ENCODE results near the gene SOCS7.

SOCS7 gene

DNA sequence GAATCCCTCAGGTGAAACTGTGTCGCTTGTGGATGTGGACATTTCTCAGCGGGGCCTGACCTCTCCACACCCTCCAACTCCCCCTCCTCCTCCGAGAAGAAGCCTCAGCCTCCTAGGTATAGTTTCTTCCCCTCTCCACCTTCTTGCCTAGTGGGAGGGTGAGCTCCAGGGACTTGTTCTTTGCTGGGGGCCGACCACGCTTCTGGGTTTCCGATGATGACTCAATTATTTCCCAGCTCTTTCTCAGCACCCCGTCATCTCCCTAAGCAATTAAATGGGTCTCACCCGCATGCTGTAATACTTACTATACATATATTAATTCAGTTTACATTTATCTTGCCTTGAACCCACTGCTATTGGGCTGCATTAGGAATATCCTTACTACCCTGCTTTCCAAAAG lies 13.1 kb downstream of the SOCS7 start:
- DNase-seq (ENCODE audit: low read depth) = no peak

GRCh38 chr17:38369124-38369886 lies 17.7 kb downstream of the SOCS7 start:
- no peak for DNase-seq (ENCODE audit: low read depth)

GRCh38 chr17:38379448-38379847 lies 27.8 kb downstream of the SOCS7 start:
- no peak for DNase-seq (ENCODE audit: low read depth)

DNA sequence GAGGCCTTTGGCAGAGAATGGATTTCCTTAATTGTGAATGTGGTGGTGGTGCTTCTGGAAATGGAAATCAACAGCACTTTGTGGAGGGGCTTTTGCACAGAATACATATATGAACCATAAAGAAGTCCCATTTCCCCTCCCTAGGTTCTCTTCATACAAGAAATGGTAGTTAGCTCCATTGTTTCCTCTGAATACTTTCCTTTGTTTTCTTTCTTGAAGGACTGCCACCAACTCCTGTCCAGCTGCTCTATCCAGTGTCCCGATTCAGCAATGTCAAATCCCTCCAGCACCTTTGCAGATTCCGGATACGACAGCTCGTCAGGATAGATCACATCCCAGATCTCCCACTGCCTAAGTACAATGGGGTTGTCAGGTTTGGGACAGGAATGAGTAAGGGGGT lies 43.4 kb downstream of the SOCS7 start:
- DNase-seq (ENCODE audit: low read depth) = no peak

DNA sequence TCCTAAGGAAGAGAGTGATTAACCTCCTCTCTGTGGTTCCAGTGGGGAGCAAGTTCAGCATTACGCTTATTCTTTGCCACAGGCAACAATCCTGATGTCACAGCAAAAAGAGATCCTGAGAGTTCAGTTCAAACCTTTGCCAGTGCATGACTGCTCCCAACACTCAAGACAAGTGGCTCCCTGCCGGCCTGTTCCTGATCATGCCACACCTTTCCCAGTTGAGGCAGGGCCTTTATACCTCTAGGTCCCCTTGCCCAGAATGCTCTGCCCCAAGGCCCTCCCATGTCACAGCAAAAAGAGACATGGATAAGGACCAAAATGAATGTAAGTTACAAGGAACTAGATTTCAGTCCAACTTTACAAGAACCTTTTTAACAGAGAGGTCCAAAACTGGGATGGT lies 45.6 kb downstream of the SOCS7 start:
- DNase-seq (ENCODE audit: low read depth) = no peak

DNA sequence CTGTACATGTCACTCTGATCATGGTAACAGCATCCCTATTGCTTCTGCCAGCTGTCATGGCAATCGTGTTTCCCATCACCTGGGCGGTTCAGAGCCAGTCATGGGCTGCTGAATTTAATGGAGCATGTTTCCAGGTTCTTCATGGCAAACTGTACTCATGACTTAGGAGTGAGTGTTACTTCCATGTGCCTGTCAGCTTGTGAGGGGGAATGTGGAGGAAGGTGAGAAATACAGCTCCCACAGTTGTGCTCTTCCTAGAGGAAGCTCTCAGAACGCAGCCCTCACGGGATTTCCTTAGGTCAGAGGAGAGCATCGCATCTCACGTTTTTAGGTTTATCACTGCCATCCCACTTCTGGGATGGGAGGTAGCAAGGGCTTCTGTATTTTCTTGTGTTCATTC lies 48.6 kb downstream of the SOCS7 start:
- DNase-seq (ENCODE audit: low read depth) = no peak

DNA sequence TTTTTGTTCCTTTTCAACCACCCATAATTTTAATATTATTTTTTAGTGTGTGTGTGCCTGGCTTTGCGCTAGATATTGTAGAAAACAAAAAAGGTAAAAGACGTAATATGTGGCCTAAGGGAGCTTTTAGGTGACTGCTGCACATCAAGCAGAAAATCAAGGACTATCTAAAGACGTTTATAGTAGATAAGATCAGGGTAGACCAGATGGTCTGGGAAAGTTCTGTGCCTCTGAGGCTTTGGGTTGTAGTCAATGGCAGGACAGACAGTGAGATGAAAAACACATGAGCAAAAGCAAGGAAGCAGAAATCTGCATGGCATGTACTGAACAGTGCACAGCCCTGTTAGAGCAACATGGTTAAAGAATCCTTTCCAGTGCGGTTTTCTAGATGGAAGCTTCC lies 49.8 kb downstream of the SOCS7 start:
- no peak for DNase-seq (ENCODE audit: low read depth)

GRCh38 chr17:38402897-38403296 lies 51.3 kb downstream of the SOCS7 start:
- no peak for DNase-seq (ENCODE audit: low read depth)

- no peak for DNase-seq (ENCODE audit: low read depth)
Measured at GRCh38 chr17:38403491-38403890, 51.8 kb downstream of the SOCS7 start.

GRCh38 chr17:38404174-38404943 lies 52.7 kb downstream of the SOCS7 start:
- DNase-seq (ENCODE audit: low read depth) = no peak

DNA sequence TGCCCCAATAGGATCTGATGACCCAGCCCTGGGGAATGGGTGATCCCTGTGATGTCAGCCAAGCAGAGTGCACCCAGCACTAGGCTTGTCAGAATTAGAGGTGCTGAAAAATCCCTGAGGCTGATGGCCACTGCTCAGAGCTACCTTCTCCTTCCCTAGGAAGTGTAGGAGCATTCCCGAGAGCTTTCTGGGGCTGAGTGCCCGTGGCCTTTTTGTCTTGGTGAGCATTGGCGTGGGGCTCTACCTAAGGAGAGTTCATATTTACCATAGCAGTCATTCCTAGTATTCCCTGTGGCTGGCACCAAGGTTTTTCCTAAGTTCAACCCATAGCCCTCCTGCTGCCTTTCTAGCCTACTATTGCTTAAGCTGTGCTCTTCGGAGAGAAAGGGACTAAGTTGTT lies 54.0 kb downstream of the SOCS7 start:
- no peak for DNase-seq (ENCODE audit: low read depth)

DNA sequence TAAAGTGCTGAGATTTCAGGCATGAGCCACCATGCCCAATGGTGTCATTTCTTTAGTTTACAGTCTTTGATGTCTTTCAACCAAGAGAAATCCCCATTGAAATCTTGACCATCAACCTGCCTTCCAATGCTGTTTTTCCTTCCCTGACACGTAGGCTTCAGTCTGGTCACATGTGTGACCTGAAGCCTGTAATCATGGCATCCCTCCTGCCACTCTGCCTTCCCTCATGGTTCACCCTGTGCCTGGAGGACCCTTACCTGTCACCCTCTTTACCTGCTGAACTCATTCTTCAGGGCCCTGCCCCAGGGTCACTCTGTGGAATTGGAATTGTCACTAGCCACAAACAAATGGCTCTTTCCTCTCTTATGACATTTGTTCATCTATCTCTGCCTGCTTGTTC lies 58.6 kb downstream of the SOCS7 start:
- DNase-seq (ENCODE audit: low read depth) = no peak

DNA sequence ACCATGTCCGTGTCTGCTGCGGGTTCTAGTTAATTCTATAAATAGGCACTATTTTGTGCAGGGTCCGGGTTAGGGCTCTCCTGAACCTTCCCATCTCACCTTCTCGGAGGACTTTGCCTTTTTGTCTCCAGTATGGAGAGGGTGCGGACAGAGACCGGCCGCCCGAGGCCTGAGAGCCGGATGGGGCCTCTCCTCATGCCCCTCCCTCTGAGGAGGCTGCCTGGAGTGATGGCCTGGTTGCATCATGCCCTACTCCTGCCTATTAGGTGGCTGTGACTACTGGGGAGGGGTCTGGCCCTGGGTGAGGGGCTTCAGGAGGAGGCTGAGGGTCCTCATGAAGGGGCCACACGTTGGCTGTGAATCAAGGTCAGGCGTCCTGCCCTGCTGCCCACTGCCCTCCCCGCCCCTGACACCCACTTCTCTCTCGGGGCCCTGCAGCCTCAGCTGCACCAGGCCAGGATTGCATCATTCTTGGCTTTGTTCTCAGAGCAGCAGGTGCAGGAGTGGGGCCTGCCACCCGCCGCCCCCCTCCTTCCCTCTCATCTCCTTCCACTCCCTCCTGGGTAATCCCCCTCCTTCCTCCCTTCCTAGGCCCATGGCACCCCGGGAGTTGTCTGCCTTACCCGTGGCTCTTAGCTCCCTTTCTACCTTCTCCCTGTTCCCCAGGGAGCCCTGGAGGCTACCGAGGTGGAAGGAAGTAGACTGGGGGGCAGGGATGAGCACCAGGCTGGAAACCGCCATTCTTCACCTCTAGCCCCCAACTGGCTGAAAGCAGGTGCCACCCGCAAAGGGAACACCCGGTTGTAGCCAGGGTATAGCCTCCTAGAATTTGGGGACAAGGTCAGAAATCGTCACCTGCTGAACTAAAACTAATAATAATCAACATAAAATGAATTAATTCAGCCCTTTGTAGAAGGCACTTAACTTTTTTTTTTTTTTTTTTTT lies 63.9 kb downstream of the SOCS7 start:
- no peak for DNase-seq (ENCODE audit: low read depth)

DNA sequence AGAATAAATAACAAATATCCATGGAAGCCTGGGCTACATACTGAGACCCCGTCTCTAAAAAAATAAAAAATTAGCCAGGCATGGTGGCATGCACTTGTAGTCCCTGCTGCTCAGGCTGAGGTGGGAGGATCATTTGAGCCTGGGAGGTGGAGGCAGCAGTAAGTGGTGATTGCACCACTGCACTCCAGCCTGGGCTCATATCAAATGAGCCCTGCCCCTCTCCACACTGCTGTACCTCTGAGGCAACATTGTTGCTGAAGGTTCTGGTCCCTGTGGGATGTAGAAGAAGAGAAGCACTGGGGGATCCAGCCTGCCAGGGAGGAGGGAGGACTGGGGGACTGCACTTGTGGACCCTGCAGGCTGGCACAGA lies 65.2 kb downstream of the SOCS7 start:
- DNase-seq (ENCODE audit: low read depth) = no peak

DNA sequence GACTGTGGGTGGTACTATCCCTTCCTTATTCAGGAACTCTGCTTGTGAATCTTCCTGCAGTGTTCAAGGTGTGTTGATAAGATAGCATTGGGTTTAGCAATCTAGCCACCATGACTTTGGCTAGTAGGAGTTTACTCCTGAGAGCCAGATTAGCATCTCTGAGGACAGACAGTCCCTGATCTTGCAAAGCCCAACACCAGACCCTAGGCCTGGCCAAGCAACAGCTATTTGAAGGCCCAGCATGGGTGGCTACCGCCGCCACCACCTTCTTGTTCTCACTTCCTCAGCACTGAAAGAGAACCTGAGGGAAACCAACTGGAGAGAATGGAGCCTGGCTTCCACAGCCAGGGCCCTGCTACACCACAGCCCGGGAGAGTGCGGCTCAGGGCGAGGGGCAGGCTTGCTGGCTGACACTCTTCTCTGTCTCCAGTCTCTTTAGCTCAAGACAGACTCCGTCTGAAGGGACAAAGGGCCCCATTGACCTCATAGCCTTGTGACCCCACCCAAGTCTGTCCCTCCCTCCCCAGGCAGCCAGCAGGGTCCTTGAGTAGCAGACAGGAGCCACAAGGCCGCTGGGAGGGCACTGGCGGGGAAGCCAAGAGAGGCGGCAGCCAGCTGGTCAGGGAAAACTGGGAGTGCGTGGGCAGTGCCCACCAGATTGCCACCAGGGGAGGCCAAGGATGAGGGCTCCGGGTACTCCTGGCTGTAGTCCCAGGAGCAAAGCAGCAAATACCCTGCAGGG lies 65.7 kb downstream of the SOCS7 start:
- DNase-seq (ENCODE audit: low read depth) = no peak

GRCh38 chr17:38418062-38418692 lies 66.5 kb downstream of the SOCS7 start:
- no peak for DNase-seq (ENCODE audit: low read depth)

GRCh38 chr17:38418693-38419507 lies 67.3 kb downstream of the SOCS7 start:
- DNase-seq (ENCODE audit: low read depth) = no peak

DNA sequence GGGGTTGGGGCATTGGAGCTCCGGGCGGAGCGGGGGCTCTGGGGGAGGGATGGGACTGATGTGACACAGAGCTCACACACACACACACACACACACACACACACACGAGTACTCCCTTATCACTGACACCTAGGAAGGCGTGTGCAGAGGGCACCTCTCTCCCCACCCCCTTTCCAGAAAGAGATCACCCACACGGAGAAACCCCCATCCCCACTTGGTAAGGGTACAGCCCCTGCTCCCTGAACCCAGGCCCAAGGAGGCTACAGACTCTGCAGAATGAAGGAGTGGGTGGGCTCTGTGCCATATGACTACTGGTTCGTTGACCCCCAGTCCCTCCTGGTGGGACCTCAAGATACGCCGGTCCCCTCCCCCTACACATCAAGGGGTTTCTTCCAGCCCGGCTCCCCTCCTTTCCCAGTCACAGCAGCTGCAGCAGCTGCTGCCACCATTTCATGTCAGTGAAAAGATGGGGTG lies 67.9 kb downstream of the SOCS7 start:
- DNase-seq (ENCODE audit: low read depth) = no peak

- DNase-seq (ENCODE audit: low read depth) = no peak
Measured at GRCh38 chr17:38420518-38420917, 68.9 kb downstream of the SOCS7 start.

- no peak for DNase-seq (ENCODE audit: low read depth)
Measured at GRCh38 chr17:38421171-38421841, 69.7 kb downstream of the SOCS7 start.
